H9 (cell line): ENCODE measurements around the gene PM20D1. TPM values are rescaled to one million over a fixed set of nuclear protein-coding genes. Genes with fewer than 3 reads are reported as not detected.

Experiments
- DNase-seq: peaks from one replicate; pipeline ENCODE4 v3.0.0-alpha.2; 2017
- H2AFZ ChIP-seq: one replicate; pipeline ENCODE4 v1.6.1; 2013; ENCODE audit warnings: mild to moderate bottlenecking, low read length, control low read depth, moderate library complexity
- H2AK5ac ChIP-seq: 2 replicates; pipeline ENCODE4 v1.6.1; 2013; ENCODE audit warnings: low read length, control low read depth, mixed read lengths; ENCODE audit not compliant: insufficient read length
- H2BK120ac ChIP-seq: one replicate; pipeline ENCODE4 v1.6.1; 2013; ENCODE audit warnings: low read depth, mild to moderate bottlenecking, low read length, control low read depth, inconsistent platforms; ENCODE audit not compliant: poor library complexity, severe bottlenecking
- H2BK12ac ChIP-seq: 2 replicates; pipeline ENCODE4 v1.6.1; 2013; ENCODE audit warnings: low read length, control low read depth, mixed read lengths, low read depth; ENCODE audit not compliant: insufficient read length
- H2BK15ac ChIP-seq: 2 replicates; pipeline ENCODE4 v1.6.1; 2013; ENCODE audit warnings: low read depth, low read length, control low read depth
- H2BK20ac ChIP-seq: one replicate; pipeline ENCODE4 v1.6.1; 2013; ENCODE audit warnings: low read depth, mild to moderate bottlenecking, low read length, control low read depth, inconsistent platforms; ENCODE audit not compliant: poor library complexity, severe bottlenecking
- H2BK5ac ChIP-seq: 2 replicates; pipeline ENCODE4 v1.6.1; 2013; ENCODE audit warnings: low read length, control low read depth, mixed read lengths; ENCODE audit not compliant: insufficient read length
- H3K14ac ChIP-seq: 2 replicates; pipeline ENCODE4 v1.6.1; 2013; ENCODE audit warnings: low read length, control low read depth; ENCODE audit not compliant: insufficient read depth
- H3K18ac ChIP-seq: 2 replicates; pipeline ENCODE4 v1.6.1; 2013; ENCODE audit warnings: low read depth, mild to moderate bottlenecking, mixed read lengths, low read length, control low read depth; ENCODE audit not compliant: insufficient read length
- H3K23ac ChIP-seq: 2 replicates; pipeline ENCODE4 v1.6.1; 2013; ENCODE audit warnings: low read length, control low read depth, mixed read lengths, low read depth; ENCODE audit not compliant: insufficient read length
- H3K23me2 ChIP-seq: 2 replicates; pipeline ENCODE4 v1.6.1; 2013; ENCODE audit warnings: low read depth, mild to moderate bottlenecking, mixed read lengths, low read length, control low read depth; ENCODE audit not compliant: insufficient read length, poor library complexity, severe bottlenecking
- H3K27ac ChIP-seq: 2 replicates; pipeline ENCODE4 v1.5.1; 2013; ENCODE audit warnings: low read length, control low read depth, mixed read lengths, low read depth; ENCODE audit not compliant: insufficient read length
- H3K27me3 ChIP-seq: 2 replicates; pipeline ENCODE4 v1.6.1; 2013; ENCODE audit warnings: low read length, control low read depth, inconsistent platforms; ENCODE audit not compliant: insufficient read depth
- H3K4ac ChIP-seq: 2 replicates; pipeline ENCODE4 v1.6.1; 2013; ENCODE audit warnings: low read depth, mild to moderate bottlenecking, control low read depth, inconsistent platforms, low read length, moderate library complexity
- H3K4me1 ChIP-seq: 2 replicates; pipeline ENCODE4 v1.6.1; 2013; ENCODE audit warnings: low read length, control low read depth, inconsistent platforms; ENCODE audit not compliant: insufficient read depth
- H3K4me2 ChIP-seq: 2 replicates; pipeline ENCODE4 v1.6.1; 2013; ENCODE audit warnings: low read length, control low read depth, mixed read lengths; ENCODE audit not compliant: insufficient read length, insufficient read depth
- H3K56ac ChIP-seq: 2 replicates; pipeline ENCODE4 v1.6.1; 2013; ENCODE audit warnings: low read depth, mild to moderate bottlenecking, mixed read lengths, low read length, control low read depth; ENCODE audit not compliant: insufficient read length
- H3K79me1 ChIP-seq: 2 replicates; pipeline ENCODE4 v1.6.1; 2013; ENCODE audit warnings: low read depth, mild to moderate bottlenecking, moderate library complexity, low read length, control low read depth, inconsistent platforms; ENCODE audit not compliant: insufficient read depth, poor library complexity, severe bottlenecking
- H3K79me2 ChIP-seq: 2 replicates; pipeline ENCODE4 v1.6.1; 2013; ENCODE audit warnings: low read length, control low read depth, inconsistent platforms; ENCODE audit not compliant: insufficient read depth
- H3K9ac ChIP-seq: 2 replicates; pipeline ENCODE4 v1.6.1; 2013; ENCODE audit warnings: low read length, control low read depth, mixed read lengths; ENCODE audit not compliant: insufficient read length; ENCODE audit errors: extremely low read depth
- H3K9me3 ChIP-seq: one replicate; pipeline ENCODE4 v1.6.1; 2013; ENCODE audit warnings: low read depth, low read length, inconsistent platforms; ENCODE audit not compliant: control insufficient read depth
- H3T11ph ChIP-seq: one replicate; pipeline ENCODE4 v1.6.1; 2013; ENCODE audit warnings: mild to moderate bottlenecking, low read length, control low read depth, inconsistent platforms
- H4K20me1 ChIP-seq: one replicate; pipeline ENCODE4 v1.6.1; 2013; ENCODE audit not compliant: control insufficient read depth, insufficient read length, insufficient read depth
- H4K5ac ChIP-seq: 2 replicates; pipeline ENCODE4 v1.6.1; 2013; ENCODE audit warnings: low read depth, mild to moderate bottlenecking, mixed read lengths, low read length, control low read depth; ENCODE audit not compliant: insufficient read length
- H4K8ac ChIP-seq: replicated peaks from 2 replicates; pipeline ENCODE4 v1.6.1; 2013; ENCODE audit warnings: low read length, control low read depth, mixed read lengths, low read depth; ENCODE audit not compliant: insufficient read length
- H4K91ac ChIP-seq: 2 replicates; pipeline ENCODE4 v1.6.1; 2013; ENCODE audit warnings: low read depth, mild to moderate bottlenecking, moderate library complexity, mixed read lengths, low read length, control low read depth; ENCODE audit not compliant: insufficient read length
- H3K27ac Mint-ChIP-seq, 3 experiments: 2 replicates in 2 of 3; 3 replicates in 1 of 3; pipeline ENCODE4 v1.8.0; 2020 to 2021; ENCODE audit warnings: mixed read lengths in 3 of 3, mild to moderate bottlenecking in 1 of 3, moderate library complexity in 1 of 3
- H3K27me3 Mint-ChIP-seq: 2 replicates; pipeline ENCODE4 v1.8.0; 2021; ENCODE audit warnings: low read depth, mild to moderate bottlenecking, moderate library complexity, mixed read lengths
- H3K36me3 Mint-ChIP-seq, 3 experiments: 2 replicates in 2 of 3; 3 replicates in 1 of 3; pipeline ENCODE4 v1.8.0; 2020 to 2021; ENCODE audit warnings: low read depth in 3 of 3, mixed read lengths in 3 of 3; ENCODE audit not compliant: insufficient read depth in 1 of 3
- H3K4me1 Mint-ChIP-seq, 2 experiments: 2 replicates each; pipeline ENCODE4 v1.8.0; 2020; ENCODE audit warnings: mixed read lengths in 2 of 2
- H3K4me3 Mint-ChIP-seq, 2 experiments: 2 replicates in 1 of 2; 3 replicates in 1 of 2; pipeline ENCODE4 v1.8.0; 2020 to 2021; ENCODE audit warnings: mild to moderate bottlenecking in 2 of 2, mixed read lengths in 2 of 2, moderate library complexity in 1 of 2
- H3K9me3 Mint-ChIP-seq, 2 experiments: 2 replicates in 1 of 2; 3 replicates in 1 of 2; pipeline ENCODE4 v1.8.0; 2020; ENCODE audit warnings: mild to moderate bottlenecking in 2 of 2, mixed read lengths in 2 of 2, moderate library complexity in 1 of 2
- CTCF ChIP-seq: fragments of 200-600 bp; sonication (generic); conservative IDR thresholded peaks from 3 replicates; pipeline ENCODE4 v1.8.0; 2021; ENCODE audit warnings: antibody characterized with exemption, mild to moderate bottlenecking
- WGBS: extraction: QIAGEN DNeasy Blood & Tissue Kit; methylation state at CpG from one replicate; pipeline ENCODE4 v1.1.7; 2013; ENCODE audit warnings: missing lambda C conversion rate, low lambda C conversion rate, mixed read lengths; ENCODE audit not compliant: insufficient read length; ENCODE audit errors: extremely low coverage; 5-methylcytosine and 5-hydroxymethylcytosine counted together
- total RNA-seq: library from RNA; stranded (reverse); gene quantifications from 2 replicates; pipeline ENCODE4 v1.2.1, GENCODE V29; 2021

PM20D1 gene
- total RNA-seq, 1 experiment from 2014 or later = not detected

GRCh38 chr1:205827623-205828022, 22.3 kb downstream of the PM20D1 start:
- no peak overlapping the region for H3K18ac ChIP-seq
- no peak overlapping the region for H3T11ph ChIP-seq
- no peaks in the 10 kb centered on the region for H3K79me1 ChIP-seq
- no peak overlapping the region for H3K23ac ChIP-seq
- no peaks in the 10 kb centered on the region for H3K27me3 ChIP-seq
- no peak overlapping the region for H2AFZ ChIP-seq
- H2BK120ac ChIP-seq = no peak overlapping the region
- H3K14ac ChIP-seq = no peak overlapping the region
- 0 out of 2 replicates have a peak, but pooled peaks cover 2% of the 10 kb centered on the region for H3K79me2 ChIP-seq
- Mint-ChIP-seq H3K9me3 (peaks cover 4 to 5% of the 10 kb centered on the region in 2 experiments; a peak in 3 of 5 replicates), H3K36me3 (peaks cover 0 to 4% (median 4%) of the 10 kb centered on the region in 3 experiments; a peak in 3 of 7 replicates), H3K27me3 (no peaks in the 10 kb centered on the region), H3K4me1 (peaks cover 37 to 39% of the 10 kb centered on the region in 2 experiments), H3K4me3 (no peak overlapping the region; a peak in 1 of 5 replicates), H3K27ac (no peak overlapping the region)
- H2BK5ac ChIP-seq = no peak overlapping the region
- no peak for DNase-seq
- H4K5ac ChIP-seq = no peak overlapping the region
- no peaks in the 10 kb centered on the region for H4K20me1 ChIP-seq
- H2BK15ac ChIP-seq = no peak overlapping the region
- no peak overlapping the region for H4K91ac ChIP-seq
- H3K4me1 ChIP-seq = no peaks in the 10 kb centered on the region; the same call in 1 of the 2 replicates
- no peak overlapping the region for H3K56ac ChIP-seq
- no peaks in the 10 kb centered on the region for H3K23me2 ChIP-seq
- no peak overlapping the region for H4K8ac ChIP-seq
- no peaks in the 10 kb centered on the region for H3K9me3 ChIP-seq
- no peak overlapping the region for H3K4ac ChIP-seq
- no peak overlapping the region for H3K27ac ChIP-seq
- no peak overlapping the region for H2AK5ac ChIP-seq
- H3K9ac ChIP-seq = no peak overlapping the region
- H2BK12ac ChIP-seq = no peak overlapping the region
- no peak overlapping the region for H2BK20ac ChIP-seq
- WGBS = no CpG with 5 or more reads among the region's 1 CpG
- H3K4me2 ChIP-seq = no peak overlapping the region
- no peak for TF ChIP-seq CTCF
